ENCODE results near the gene CDX1.

Gene CDX1

GRCh38 chr5:150173161-150173560, 6.6 kb downstream of the CDX1 start:
- TF ChIP-seq REST (IDR thresholded peaks at IDR 0.05; ENCODE audit: insufficient replicate concordance, low read depth): no peak
- TF ChIP-seq CTCF (IDR thresholded peaks at IDR 0.05; ENCODE audit: insufficient read depth, low read length): no peak
- no peak for TF ChIP-seq SPI1 (IDR thresholded peaks at IDR 0.05; ENCODE audit: borderline replicate concordance, low read depth)
- no peak for TF ChIP-seq POLR2AphosphoS5 (IDR thresholded peaks at IDR 0.05; ENCODE audit: low read depth)
- no peak for TF ChIP-seq GABPA (IDR thresholded peaks at IDR 0.05; ENCODE audit: low read depth)
- Histone ChIP-seq H3K27me3 (ENCODE audit: insufficient read depth, poor library complexity, severe bottlenecking) (no peaks in the 10 kb centered on the region), H3K4me3 (replicated peaks; ENCODE audit: insufficient read depth, low read length) (no peak overlapping the region), H3K27ac (replicated peaks) (no peak overlapping the region)
- no peak for DNase-seq (ENCODE audit: low read depth in 1 of 2, low spot score in 1 of 2)

- DNase-seq (ENCODE audit: low read depth in 1 of 2, low spot score in 1 of 2): no peak
- Histone ChIP-seq H3K4me3 (replicated peaks; ENCODE audit: insufficient read depth, low read length) (no peak overlapping the region), H3K27ac (replicated peaks) (no peak overlapping the region), H3K27me3 (ENCODE audit: insufficient read depth, poor library complexity, severe bottlenecking) (no peaks in the 10 kb centered on the region)
- no peak for TF ChIP-seq SPI1 (IDR thresholded peaks at IDR 0.05; ENCODE audit: borderline replicate concordance, low read depth)
- no peak for TF ChIP-seq REST (IDR thresholded peaks at IDR 0.05; ENCODE audit: insufficient replicate concordance, low read depth)
- no peak for TF ChIP-seq POLR2AphosphoS5 (IDR thresholded peaks at IDR 0.05; ENCODE audit: low read depth)
- no peak for TF ChIP-seq GABPA (IDR thresholded peaks at IDR 0.05; ENCODE audit: low read depth)
- TF ChIP-seq CTCF (IDR thresholded peaks at IDR 0.05; ENCODE audit: insufficient read depth, low read length): no peak
These were observed 7.7 kb downstream of the CDX1 start for GRCh38 chr5:150174285-150174684.

GRCh38 chr5:150175076-150175475, 8.5 kb downstream of the CDX1 start:
- no peak for DNase-seq (ENCODE audit: low read depth in 1 of 2, low spot score in 1 of 2)
- Histone ChIP-seq H3K27me3 (ENCODE audit: insufficient read depth, poor library complexity, severe bottlenecking) (no peaks in the 10 kb centered on the region), H3K4me3 (replicated peaks; ENCODE audit: insufficient read depth, low read length) (no peak overlapping the region), H3K27ac (replicated peaks) (no peak overlapping the region)
- TF ChIP-seq GABPA (IDR thresholded peaks at IDR 0.05; ENCODE audit: low read depth) (no peak), SPI1 (IDR thresholded peaks at IDR 0.05; ENCODE audit: borderline replicate concordance, low read depth) (no peak), CTCF (IDR thresholded peaks at IDR 0.05; ENCODE audit: insufficient read depth, low read length) (no peak)

GRCh38 chr5:150175536-150175935, 9.0 kb downstream of the CDX1 start:
- DNase-seq (ENCODE audit: low read depth in 1 of 2, low spot score in 1 of 2): peak in 1 of 2 experiments; percentile 26
- H3K27me3 ChIP-seq (ENCODE audit: insufficient read depth, poor library complexity, severe bottlenecking): no peaks in the 10 kb centered on the region
- no peak for TF ChIP-seq GABPA (IDR thresholded peaks at IDR 0.05; ENCODE audit: low read depth)
- TF ChIP-seq SPI1 (IDR thresholded peaks at IDR 0.05; ENCODE audit: borderline replicate concordance, low read depth): no peak
- TF ChIP-seq POLR2AphosphoS5 (IDR thresholded peaks at IDR 0.05; ENCODE audit: low read depth): no peak
- peak; percentile 27 for TF ChIP-seq CTCF (IDR thresholded peaks at IDR 0.05; ENCODE audit: insufficient read depth, low read length)

More at GRCh38 chr5:150175536-150175935, 9.0 kb downstream of the CDX1 start:
- Histone ChIP-seq H3K4me3 (replicated peaks; ENCODE audit: insufficient read depth, low read length) (no peak overlapping the region), H3K27ac (replicated peaks) (no peak overlapping the region)

Data from HL-60 (cell line).